ENCODE data around the gene TAAR9. TPM values are rescaled to one million over a fixed set of nuclear protein-coding genes. Genes with fewer than 3 reads are reported as not detected.

The TAAR9 gene
- polyA plus RNA-seq, 1 donor (not counting 4 experiments of a cell fraction or from before 2014, with no cell fraction given): not detected

DNA sequence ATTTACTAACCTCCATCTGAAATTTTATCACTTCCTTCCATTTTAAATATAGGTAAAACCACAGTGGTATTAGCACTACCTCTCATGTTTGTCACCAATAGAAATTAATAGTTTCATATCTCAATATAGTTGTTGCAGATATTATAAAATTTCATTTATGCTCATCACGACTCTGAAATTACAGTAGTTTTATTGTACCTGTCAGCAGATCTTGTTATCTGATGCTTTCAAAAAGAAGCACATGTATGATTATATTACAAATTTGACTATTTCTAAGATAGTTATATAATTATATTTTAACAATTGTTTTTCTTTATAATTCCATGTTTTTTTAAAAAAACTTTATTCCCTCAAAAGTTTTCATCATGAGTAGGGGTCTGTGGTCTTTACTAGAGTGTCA lies 46.6 kb downstream of the TAAR9 start:
- H2AFZ ChIP-seq (ENCODE audit: control insufficient read depth, low read length): no peak overlapping the region
- DNase-seq (ENCODE audit: low read depth, low spot score) (no peak), FAIRE-seq (no peak)
- H3K36me3 ChIP-seq (ENCODE audit: control insufficient read depth in 2 of 2, extremely low read depth in 1 of 2, insufficient read depth in 2 of 2, low read length in 2 of 2): no peaks in the 10 kb centered on the region
- H3K4me3 ChIP-seq (ENCODE audit: control insufficient read depth in 2 of 3, extremely low read depth in 1 of 3, insufficient read depth in 2 of 3, low read depth in 1 of 3, low read length in 3 of 3): no peak overlapping the region
- no peak overlapping the region for H3K9ac ChIP-seq (ENCODE audit: control insufficient read depth, extremely low read depth, insufficient read depth, low read length)
- H3K9me1 ChIP-seq (ENCODE audit: control insufficient read depth, extremely low read depth, insufficient read depth, low read length): no peaks in the 10 kb centered on the region
- no peak overlapping the region for H3K27ac ChIP-seq (ENCODE audit: control insufficient read depth, insufficient read depth, low read length)
- H3K9me3 ChIP-seq (ENCODE audit: control insufficient read depth, low read depth, low read length): no peaks in the 10 kb centered on the region
- dilution Hi-C loops (cut with MboI; ENCODE audit: extremely low pct_ligation_motif_present, low sequenced_read_pairs): no loop called here
- no peaks in the 10 kb centered on the region for H3K4me1 ChIP-seq (ENCODE audit: control insufficient read depth, extremely low read depth, insufficient read depth, low read length)
- peaks cover 2% of the 10 kb centered on the region for H3K27me3 ChIP-seq (ENCODE audit: control insufficient read depth, extremely low read depth, insufficient read depth, low read length)
- no peaks in the 10 kb centered on the region for H3K79me2 ChIP-seq (ENCODE audit: control insufficient read depth, insufficient read depth, low read length)
- H4K20me1 ChIP-seq (ENCODE audit: control insufficient read depth, extremely low read depth, insufficient read depth, low read length): no peaks in the 10 kb centered on the region
- no peak overlapping the region for H3K4me2 ChIP-seq (ENCODE audit: control insufficient read depth, extremely low read depth, insufficient read depth, low read depth, low read length)
- TF ChIP-seq EZH2 (IDR thresholded peaks at IDR 0.05; ENCODE audit: low read length): no peak
- TF ChIP-seq, protein P1, sequence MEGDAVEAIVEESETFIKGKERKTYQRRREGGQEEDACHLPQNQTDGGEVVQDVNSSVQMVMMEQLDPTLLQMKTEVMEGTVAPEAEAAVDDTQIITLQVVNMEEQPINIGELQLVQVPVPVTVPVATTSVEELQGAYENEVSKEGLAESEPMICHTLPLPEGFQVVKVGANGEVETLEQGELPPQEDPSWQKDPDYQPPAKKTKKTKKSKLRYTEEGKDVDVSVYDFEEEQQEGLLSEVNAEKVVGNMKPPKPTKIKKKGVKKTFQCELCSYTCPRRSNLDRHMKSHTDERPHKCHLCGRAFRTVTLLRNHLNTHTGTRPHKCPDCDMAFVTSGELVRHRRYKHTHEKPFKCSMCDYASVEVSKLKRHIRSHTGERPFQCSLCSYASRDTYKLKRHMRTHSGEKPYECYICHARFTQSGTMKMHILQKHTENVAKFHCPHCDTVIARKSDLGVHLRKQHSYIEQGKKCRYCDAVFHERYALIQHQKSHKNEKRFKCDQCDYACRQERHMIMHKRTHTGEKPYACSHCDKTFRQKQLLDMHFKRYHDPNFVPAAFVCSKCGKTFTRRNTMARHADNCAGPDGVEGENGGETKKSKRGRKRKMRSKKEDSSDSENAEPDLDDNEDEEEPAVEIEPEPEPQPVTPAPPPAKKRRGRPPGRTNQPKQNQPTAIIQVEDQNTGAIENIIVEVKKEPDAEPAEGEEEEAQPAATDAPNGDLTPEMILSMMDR (optimal IDR thresholded peaks at IDR 0.05 in 1 of 3, IDR thresholded peaks at IDR 0.05 in 1 of 3, conservative IDR thresholded peaks at IDR 0.05 in 1 of 3; ENCODE audit: extremely low read depth in 1 of 3, insufficient read depth in 2 of 3, low read length in 3 of 3): no peak

DNA sequence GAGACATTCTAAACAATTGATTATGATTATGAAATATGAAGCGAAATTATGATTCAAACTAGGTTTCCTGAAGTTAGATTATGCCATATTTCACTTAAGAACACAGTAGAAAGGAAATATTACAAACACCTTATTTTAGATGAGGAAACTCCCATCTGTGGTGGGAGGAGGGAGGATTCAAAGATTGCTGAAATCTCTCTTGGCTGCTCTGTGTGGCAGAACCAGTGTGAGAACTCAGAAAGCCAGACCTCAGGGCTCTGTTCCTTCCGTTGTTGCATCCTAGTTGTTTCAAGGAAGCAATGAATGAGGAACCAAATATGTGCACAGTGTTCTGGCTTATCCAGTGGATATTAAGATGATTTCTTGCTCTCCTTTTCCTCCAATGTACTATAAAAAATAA lies 49.3 kb downstream of the TAAR9 start:
- H3K27ac ChIP-seq (ENCODE audit: control insufficient read depth, insufficient read depth, low read length): no peak overlapping the region
- H2AFZ ChIP-seq (ENCODE audit: control insufficient read depth, low read length): no peak overlapping the region
- peaks cover 2% of the 10 kb centered on the region for H3K27me3 ChIP-seq (ENCODE audit: control insufficient read depth, extremely low read depth, insufficient read depth, low read length)
- no peak overlapping the region for H3K4me3 ChIP-seq (ENCODE audit: control insufficient read depth in 2 of 3, extremely low read depth in 1 of 3, insufficient read depth in 2 of 3, low read depth in 1 of 3, low read length in 3 of 3)
- H3K9me1 ChIP-seq (ENCODE audit: control insufficient read depth, extremely low read depth, insufficient read depth, low read length): no peaks in the 10 kb centered on the region
- no peak for TF ChIP-seq EZH2 (IDR thresholded peaks at IDR 0.05; ENCODE audit: low read length)
- TF ChIP-seq, protein P1 (optimal IDR thresholded peaks at IDR 0.05 in 1 of 3, IDR thresholded peaks at IDR 0.05 in 1 of 3, conservative IDR thresholded peaks at IDR 0.05 in 1 of 3; ENCODE audit: extremely low read depth in 1 of 3, insufficient read depth in 2 of 3, low read length in 3 of 3): no peak
- dilution Hi-C loops (cut with MboI; ENCODE audit: extremely low pct_ligation_motif_present, low sequenced_read_pairs): no loop called here
- DNase-seq (ENCODE audit: low read depth, low spot score) (no peak), FAIRE-seq (no peak)
- no peak overlapping the region for H3K9ac ChIP-seq (ENCODE audit: control insufficient read depth, extremely low read depth, insufficient read depth, low read length)
- no peaks in the 10 kb centered on the region for H3K36me3 ChIP-seq (ENCODE audit: control insufficient read depth in 2 of 2, extremely low read depth in 1 of 2, insufficient read depth in 2 of 2, low read length in 2 of 2)
- H3K4me1 ChIP-seq (ENCODE audit: control insufficient read depth, extremely low read depth, insufficient read depth, low read length): no peaks in the 10 kb centered on the region
- H3K79me2 ChIP-seq (ENCODE audit: control insufficient read depth, insufficient read depth, low read length): no peaks in the 10 kb centered on the region
- H3K9me3 ChIP-seq (ENCODE audit: control insufficient read depth, low read depth, low read length): no peaks in the 10 kb centered on the region
- no peaks in the 10 kb centered on the region for H4K20me1 ChIP-seq (ENCODE audit: control insufficient read depth, extremely low read depth, insufficient read depth, low read length)
- H3K4me2 ChIP-seq (ENCODE audit: control insufficient read depth, extremely low read depth, insufficient read depth, low read depth, low read length): no peak overlapping the region

Small RNAs within 50 kb of the gene (small RNA-seq; reads per million reads assigned to genes)
- 0 reads per million in 3 experiments for gene TAAR7P (ENCODE audit: insufficient read length in 3 of 3, low read depth in 3 of 3, low replicate concordance in 1 of 3)

Other genes with a start within 250 kb of the TAAR9 start
- gene MOXD1, start 136.8 kb upstream of the TAAR9 start, polyA plus RNA-seq: 2.3 to 2.7 TPM (median 2.3 TPM) in 3 replicates
- gene STX7, start 25.2 kb upstream of the TAAR9 start, polyA plus RNA-seq: 28.8 to 41.0 TPM (median 34.9 TPM) in 3 replicates
- not detected in 3 replicates for gene TAAR8, start 14.4 kb downstream of the TAAR9 start, polyA plus RNA-seq
- gene TAAR6, start 32.0 kb downstream of the TAAR9 start, polyA plus RNA-seq: not detected in 3 replicates
- not detected in 3 replicates for gene TAAR5, start 51.5 kb downstream of the TAAR9 start, polyA plus RNA-seq
- gene TAAR2, start 86.0 kb downstream of the TAAR9 start, polyA plus RNA-seq: not detected in 3 replicates
- not detected in 3 replicates for gene TAAR1, start 120.9 kb downstream of the TAAR9 start, polyA plus RNA-seq
- gene VNN1, start 175.8 kb downstream of the TAAR9 start, polyA plus RNA-seq: 1.5 to 3.8 TPM (median 3.3 TPM) in 3 replicates
- gene VNN2, start 219.6 kb downstream of the TAAR9 start, polyA plus RNA-seq: not detected in 3 replicates